ENCODE results near the gene ARAP2. TPM values are rescaled to one million over a fixed set of nuclear protein-coding genes. Genes with fewer than 3 reads are reported as not detected.

ARAP2 gene
- total RNA-seq, 2 experiments from 2014 or later = 6.9 to 8.6 TPM

DNA sequence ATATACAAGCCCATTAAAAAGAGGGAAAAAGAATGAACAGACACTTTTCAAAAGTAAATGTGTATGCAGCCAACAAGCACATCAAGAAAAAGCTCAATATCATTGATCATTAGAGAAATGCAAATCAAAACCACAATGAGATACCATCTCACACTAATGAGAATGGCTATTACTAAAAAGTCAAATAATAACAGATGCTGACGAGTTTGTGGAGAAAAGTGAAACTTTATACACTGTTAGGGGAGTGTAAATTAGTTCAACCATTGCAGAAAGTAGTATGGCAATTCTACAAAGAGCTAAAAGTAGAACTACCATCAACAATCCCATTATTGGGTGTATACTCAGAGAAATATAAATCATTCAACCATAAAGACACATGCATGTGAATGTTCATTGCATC, 203.0 kb downstream of the ARAP2 start:
- no TSS peak for BruUV-seq (replicated peaks)
- ChIA-PET CTCF (ENCODE audit: unreplicated experiment) (no interaction called here), POLR2A (no interaction called here)
- no peak for DNase-seq (ENCODE audit: low spot score)
- Histone ChIP-seq H3K36me3 (ENCODE audit: insufficient read depth, low read length) (no peaks in the 10 kb centered on the region), H3K79me2 (ENCODE audit: insufficient read depth, low read depth, low read length) (no peaks in the 10 kb centered on the region), H4K20me1 (ENCODE audit: insufficient read depth, low read length) (no peaks in the 10 kb centered on the region), H2AFZ (ENCODE audit: low read length) (no peak overlapping the region), H3K4me2 (ENCODE audit: low read length) (no peak overlapping the region), H3K4me3 (ENCODE audit: low read depth, low read length, poor library complexity, severe bottlenecking) (no peak overlapping the region), H3K9me2 (ENCODE audit: insufficient read depth, low read length) (no peaks in the 10 kb centered on the region), H3K27ac (ENCODE audit: low read depth, low read length, poor library complexity, severe bottlenecking) (no peak overlapping the region), H3K4me1 (ENCODE audit: insufficient read depth, low read length, poor library complexity, severe bottlenecking) (no peaks in the 10 kb centered on the region), H3K9me3 (ENCODE audit: low read length) (no peaks in the 10 kb centered on the region)
- TF ChIP-seq CTCF (conservative IDR thresholded peaks at IDR 0.05; ENCODE audit: low read length) = no peak
- intact Hi-C loops (cut with micrococcal nuclease; ENCODE audit: unreplicated experiment) = no loop called here

DNA sequence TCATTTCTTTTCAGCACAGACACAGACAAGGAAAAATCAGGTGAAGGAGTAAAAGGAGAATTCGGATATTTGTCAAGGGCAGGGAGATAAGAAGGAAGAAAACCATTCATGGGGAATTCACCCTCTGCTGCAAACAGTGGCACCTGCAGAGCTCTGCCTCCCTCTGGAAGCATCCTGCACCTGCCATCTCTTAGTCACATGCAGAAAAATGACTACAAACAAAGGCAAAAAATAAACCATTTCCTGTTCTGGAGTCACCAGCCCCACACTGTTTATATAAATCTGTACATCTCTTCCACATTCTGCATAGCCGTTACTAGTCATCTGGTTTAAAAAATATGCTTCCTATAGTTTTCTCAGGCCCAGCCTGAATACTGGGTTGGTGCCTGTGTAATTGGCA, 205.3 kb downstream of the ARAP2 start:
- Histone ChIP-seq H3K4me1 (ENCODE audit: insufficient read depth, low read length, poor library complexity, severe bottlenecking) (no peaks in the 10 kb centered on the region), H3K27ac (ENCODE audit: low read depth, low read length, poor library complexity, severe bottlenecking) (no peak overlapping the region), H4K20me1 (ENCODE audit: insufficient read depth, low read length) (no peaks in the 10 kb centered on the region), H3K79me2 (ENCODE audit: insufficient read depth, low read depth, low read length) (no peaks in the 10 kb centered on the region), H3K4me2 (ENCODE audit: low read length) (no peak overlapping the region), H3K9me3 (ENCODE audit: low read length) (no peaks in the 10 kb centered on the region), H2AFZ (ENCODE audit: low read length) (no peak overlapping the region), H3K4me3 (ENCODE audit: low read depth, low read length, poor library complexity, severe bottlenecking) (no peak overlapping the region), H3K9me2 (ENCODE audit: insufficient read depth, low read length) (no peaks in the 10 kb centered on the region), H3K36me3 (ENCODE audit: insufficient read depth, low read length) (no peaks in the 10 kb centered on the region)
- TF ChIP-seq EZH2phosphoT487 (IDR thresholded peaks at IDR 0.05; ENCODE audit: borderline replicate concordance, low read depth, low read length) (no peak), CTCF (conservative IDR thresholded peaks at IDR 0.05; ENCODE audit: low read length) (no peak)
- peak; percentile 9 for DNase-seq (ENCODE audit: low spot score)
- ChIA-PET POLR2A (no interaction called here), CTCF (ENCODE audit: unreplicated experiment) (no interaction called here)
- intact Hi-C loops (cut with micrococcal nuclease; ENCODE audit: unreplicated experiment) = no loop called here
- no TSS peak for BruUV-seq (replicated peaks)

GRCh38 chr4:36038491-36038890, 205.8 kb downstream of the ARAP2 start:
- DNase-seq (ENCODE audit: low spot score) = no peak
- H2AFZ ChIP-seq (ENCODE audit: low read length) = no peak overlapping the region
- no peaks in the 10 kb centered on the region for H4K20me1 ChIP-seq (ENCODE audit: insufficient read depth, low read length)
- POLR2A ChIA-PET = interaction anchor here (0.8 kb wide), 1 partner anchor 10 kb away, joined by 3 read pairs; no protein-coding TSS in a partner anchor
- H3K4me3 ChIP-seq (ENCODE audit: low read depth, low read length, poor library complexity, severe bottlenecking) = no peak overlapping the region
- H3K4me2 ChIP-seq (ENCODE audit: low read length) = no peak overlapping the region
- no peaks in the 10 kb centered on the region for H3K9me2 ChIP-seq (ENCODE audit: insufficient read depth, low read length)
- H3K9me3 ChIP-seq (ENCODE audit: low read length) = no peaks in the 10 kb centered on the region
- no TSS peak for BruUV-seq (replicated peaks)
- CTCF ChIA-PET (ENCODE audit: unreplicated experiment) = no interaction called here
- no peaks in the 10 kb centered on the region for H3K36me3 ChIP-seq (ENCODE audit: insufficient read depth, low read length)
- no peak overlapping the region for H3K27ac ChIP-seq (ENCODE audit: low read depth, low read length, poor library complexity, severe bottlenecking)
- intact Hi-C loops (cut with micrococcal nuclease; ENCODE audit: unreplicated experiment) = no loop called here
- TF ChIP-seq CTCF (conservative IDR thresholded peaks at IDR 0.05; ENCODE audit: low read length) (no peak), EZH2phosphoT487 (IDR thresholded peaks at IDR 0.05; ENCODE audit: borderline replicate concordance, low read depth, low read length) (no peak)
- H3K79me2 ChIP-seq (ENCODE audit: insufficient read depth, low read depth, low read length) = no peaks in the 10 kb centered on the region
- no peaks in the 10 kb centered on the region for H3K4me1 ChIP-seq (ENCODE audit: insufficient read depth, low read length, poor library complexity, severe bottlenecking)
